Psoas muscle (tissue), 8 donors: ENCODE measurements around the gene QRFP. TPM values are rescaled to one million over a fixed set of nuclear protein-coding genes. Genes with fewer than 3 reads are reported as not detected.

Experiments
- ATAC-seq, 4 donors: fragments of 200-7000 bp; cut with Tn5 transposase; one replicate each; pipeline ENCODE4 v1.9.1; 2020; ENCODE audit warnings: moderate library complexity in 3 of 4, mild to moderate bottlenecking in 2 of 4
- DNase-seq, 2 donors: peaks; one replicate each; pipeline ENCODE4 v3.0.0-alpha.2; 2020
- H3K27ac ChIP-seq: fragments of 200-600 bp; one replicate; pipeline ENCODE4 v1.8.0; 2022
- H3K27me3 ChIP-seq, 3 donors: fragments of 200-600 bp in 1 of 3; one replicate each; pipeline versions ENCODE4 v1.6.1 to v1.8.0; 2013 to 2022; ENCODE audit warnings: low read length in 2 of 3, mild to moderate bottlenecking in 2 of 3, moderate library complexity in 1 of 3; ENCODE audit not compliant: insufficient read depth in 3 of 3
- H3K36me3 ChIP-seq, 2 donors: fragments of 200-600 bp in 1 of 2; one replicate each; pipeline versions ENCODE4 v1.6.1 to v1.8.0; 2013 to 2022; ENCODE audit warnings: low read depth in 1 of 2, mild to moderate bottlenecking in 1 of 2, moderate library complexity in 1 of 2; ENCODE audit not compliant: insufficient read depth in 1 of 2
- H3K4me1 ChIP-seq: fragments of 200-600 bp; one replicate; pipeline ENCODE4 v1.8.0; 2022
- H3K4me3 ChIP-seq: fragments of 200-600 bp; one replicate; pipeline ENCODE4 v1.8.0; 2022; ENCODE audit warnings: mild to moderate bottlenecking
- H3K9me3 ChIP-seq: fragments of 200-600 bp; one replicate; pipeline ENCODE4 v1.8.0; 2022
- CTCF ChIP-seq: fragments of 200-600 bp; IDR thresholded peaks from one replicate; pipeline ENCODE4 v1.8.0; 2022; ENCODE audit warnings: antibody characterized with exemption
- WGBS, 3 donors: extraction: QIAGEN DNeasy Blood & Tissue Kit; methylation state at CpG; one replicate each; pipeline versions ENCODE4 v1.1.6 to v1.1.7; 2013; 5-methylcytosine and 5-hydroxymethylcytosine counted together
- intact Hi-C, 2 donors: fragments of 100-400 bp; cut with DNase I; formaldehyde crosslinking; loops; one replicate each; pipeline versions ENCODE4 v1.11.0 to v1.14.2; 2022
- polyA plus RNA-seq, 3 donors: library from polyadenylated mRNA; stranded (reverse); fragments of 200-250 nt; gene quantifications; one replicate each; pipeline ENCODE4 v1.2.3, GENCODE V29; 2013
- total RNA-seq, 4 donors: library from RNA; stranded (reverse); fragmentation: NEBNext Ultra II Directional in 2 of 4; extraction: Animal tissue kit (Norgen Biotek cat#: 25700) in 2 of 4; gene quantifications; one replicate each; pipeline versions ENCODE4 v1.2.1 to v1.2.4, GENCODE V29; 2021 to 2023
- donor health status: healthy with polysubstance abuse.
- donor health status: DM: no; HTN: no; CAD: no; lungs with moderate emphysema.
- donor health status: Bipolar disorder and iron deficiency.
- donor health status: healthy.
- donor health status: DM: yes; HTN: yes; CAD: no.
- donor health status: DM: no; HTN: no; CAD: no.
- donor health status: DM: no; HTN: no; CAD: no.
- donor health status: DM: yes; HTN: yes; CAD: no.

Gene QRFP
- total and polyA plus RNA-seq, 7 donors = 0.01 to 0.03 TPM; not detected in 5

DNA sequence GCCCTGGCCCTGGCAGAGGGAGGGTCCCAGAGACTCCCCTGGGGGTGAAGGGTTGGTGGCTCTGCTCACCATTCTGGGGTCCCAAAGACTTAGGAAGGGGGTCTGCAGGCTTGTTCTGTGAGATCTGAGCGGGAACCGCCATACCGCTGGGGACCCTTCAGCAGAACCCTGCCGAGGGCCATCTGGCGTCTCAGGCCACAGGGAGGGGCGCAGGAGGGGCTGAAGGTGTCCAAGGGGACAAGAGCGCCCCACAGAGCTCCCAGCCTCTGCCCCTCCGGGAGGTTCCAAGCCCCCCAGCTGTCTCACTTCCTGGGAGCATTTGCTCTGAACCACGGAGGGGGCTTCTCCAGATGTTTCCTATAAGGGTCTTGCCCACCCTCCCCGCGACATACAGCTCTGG lies 37.6 kb upstream of the QRFP start:
- Histone ChIP-seq H3K27me3 (peaks cover 0 to 84% (median 48%) of the 10 kb centered on the region in 3 donors), H3K27ac (no peak overlapping the region), H3K9me3 (no peaks in the 10 kb centered on the region), H3K4me1 (peaks cover 3% of the 10 kb centered on the region), H3K36me3 (no peaks in the 10 kb centered on the region), H3K4me3 (no peak overlapping the region)
- DNase-seq = peak in 1 of 2 donors; percentile 31
- 63 to 70% (median 68%) methylated on average over 9 to 11 of the region's 11 CpGs for WGBS, 3 donors
- intact Hi-C loops = no loop called here
- no peak for ATAC-seq
- TF ChIP-seq CTCF = no peak

- H3K27me3 ChIP-seq = peaks cover 0 to 79% (median 42%) of the 10 kb centered on the region in 3 donors
- peak in 1 of 2 donors; percentile 49 for DNase-seq
- no peak overlapping the region for H3K4me3 ChIP-seq
Measured at GRCh38 chr9:130933114-130934046, 36.8 kb upstream of the QRFP start.

DNA sequence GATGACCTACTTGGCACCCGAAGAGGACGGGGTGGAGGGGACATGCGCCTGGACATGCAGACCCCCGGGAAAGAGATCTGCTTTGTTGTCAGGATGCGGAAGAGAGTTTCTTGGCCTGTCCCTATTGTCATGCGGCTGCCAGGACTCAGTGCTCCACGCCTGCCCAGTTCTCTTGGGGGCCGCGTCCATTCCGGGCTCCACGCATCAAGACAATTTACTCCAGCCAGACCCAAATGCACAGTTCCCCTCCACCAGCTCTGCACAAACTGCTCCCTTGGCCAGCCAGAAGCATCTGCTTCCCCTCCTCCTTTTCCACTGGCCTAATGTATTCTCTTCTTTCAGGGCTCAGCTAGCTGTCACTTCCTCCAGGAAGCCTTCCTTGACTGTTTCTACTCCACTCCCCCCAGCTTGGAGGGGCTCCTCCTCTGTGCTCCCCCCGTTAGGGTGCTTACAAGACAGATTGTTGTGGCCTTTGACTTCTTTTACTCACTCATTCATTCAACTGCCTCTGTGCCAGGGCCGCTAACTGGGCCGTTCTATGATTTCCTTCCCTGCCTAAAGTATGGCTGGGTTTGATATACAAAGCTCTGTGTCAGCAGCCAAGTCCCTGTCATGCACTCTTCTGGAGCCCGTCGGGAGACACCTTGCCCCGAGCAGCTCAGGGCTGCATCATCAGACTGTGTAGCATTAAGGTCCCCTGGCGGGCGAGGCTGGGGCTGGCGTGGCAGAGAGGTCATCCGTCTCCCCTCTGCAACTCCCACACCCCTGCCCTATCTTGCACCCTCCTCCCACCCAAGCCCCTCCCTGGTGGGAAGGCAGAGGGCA lies 35.9 kb upstream of the QRFP start:
- DNase-seq = peak in 1 of 2 donors; percentile 49

More at GRCh38 chr9:130933114-130934046, 36.8 kb upstream of the QRFP start:
- WGBS, 3 donors = 24 to 28% (median 26%) methylated on average over 25 to 26 of the region's 26 CpGs
- no peak for ATAC-seq
- no peaks in the 10 kb centered on the region for H3K9me3 ChIP-seq
- peaks cover 3% of the 10 kb centered on the region for H3K4me1 ChIP-seq
- no peak for TF ChIP-seq CTCF
- intact Hi-C loops = no loop called here
- H3K36me3 ChIP-seq = no peaks in the 10 kb centered on the region
- no peak overlapping the region for H3K27ac ChIP-seq

More for the DNA sequence above, 35.9 kb upstream of the QRFP start:
- 50 to 51% (median 51%) methylated on average over 21 of the region's 21 CpGs for WGBS, 3 donors
- TF ChIP-seq CTCF = no peak
- intact Hi-C loops = no loop called here
- no peaks in the 10 kb centered on the region for H3K4me1 ChIP-seq
- H3K27ac ChIP-seq = no peak overlapping the region
- no peak for ATAC-seq
- H3K4me3 ChIP-seq = no peak overlapping the region
- H3K27me3 ChIP-seq = peaks cover 0 to 70% (median 34%) of the 10 kb centered on the region in 3 donors
- no peaks in the 10 kb centered on the region for H3K36me3 ChIP-seq
- no peaks in the 10 kb centered on the region for H3K9me3 ChIP-seq
